Stomach (tissue), 9 donors: Measurements from ENCODE around the gene TRIM66. TPM values are rescaled to one million over a fixed set of nuclear protein-coding genes. Genes with fewer than 3 reads are reported as not detected.
A peak's percentile ranks its signal among the peaks of the same experiment; 100 is the strongest.

Source experiments
- DNase-seq, 2 donors: peaks; one replicate each; pipeline versions ENCODE4 v3.0.0 to v3.0.0-alpha.2; 2013 to 2019
- H3K27ac ChIP-seq, 5 donors: fragments of 200-600 bp in 4 of 5; sonication (generic) in 4 of 5; one replicate each; pipeline ENCODE4 v1.5.1; 2013 to 2019; ENCODE audit warnings: mild to moderate bottlenecking in 1 of 5, moderate library complexity in 1 of 5
- H3K27me3 ChIP-seq, 3 donors: fragments of 200-600 bp; sonication (generic); one replicate each; pipeline ENCODE4 v1.5.1; 2017 to 2019; ENCODE audit warnings: mixed run types in 1 of 3
- H3K36me3 ChIP-seq, 4 donors: fragments of 200-600 bp; sonication (generic); 1 replicate in 3 of 4; 2 replicates in 1 of 4; pipeline ENCODE4 v1.5.1; 2016 to 2019
- H3K4me1 ChIP-seq, 4 donors: fragments of 200-600 bp; sonication (generic); one replicate each; pipeline ENCODE4 v1.5.1; 2016 to 2019
- H3K4me3 ChIP-seq, 4 donors: fragments of 200-600 bp; sonication (generic) in 3 of 4; one replicate each; pipeline ENCODE4 v1.5.1; 2016 to 2019; ENCODE audit warnings: mild to moderate bottlenecking in 1 of 4
- H3K9me3 ChIP-seq, 4 donors: fragments of 200-600 bp; sonication (generic); one replicate each; pipeline ENCODE4 v1.5.1; 2016 to 2019
- CTCF ChIP-seq, 7 experiments: fragments of 450-650 bp in 4 of 7; fragments of 200-600 bp in 3 of 7; sonication (generic) in 3 of 7; IDR thresholded peaks; one replicate each; pipeline ENCODE4 v1.5.1; 2016 to 2019; ENCODE audit warnings: antibody characterized with exemption in 7 of 7, control low read depth in 2 of 7, mild to moderate bottlenecking in 1 of 7
- EP300 ChIP-seq: sonication (generic); formaldehyde crosslinking; IDR thresholded peaks from one replicate; pipeline ENCODE4 v1.6.1; 2017; ENCODE audit warnings: antibody characterized with exemption
- POLR2A ChIP-seq, 4 donors: fragments of 450-650 bp; IDR thresholded peaks; one replicate each; pipeline ENCODE4 v1.6.1; 2016; ENCODE audit warnings: antibody characterized with exemption in 4 of 4, control low read depth in 2 of 4, mild to moderate bottlenecking in 1 of 4, moderate library complexity in 1 of 4
- POLR2AphosphoS5 ChIP-seq, 3 donors: sonication (generic); formaldehyde crosslinking; IDR thresholded peaks; one replicate each; pipeline ENCODE4 v1.6.1; 2016; ENCODE audit warnings: antibody characterized with exemption in 3 of 3
- WGBS, 5 donors: extraction: QIAGEN DNeasy Blood & Tissue Kit in 3 of 5; methylation state at CpG; one replicate each; pipeline versions ENCODE4 v1.1.5 to v1.1.7; 2013 to 2018; 5-methylcytosine and 5-hydroxymethylcytosine counted together
- intact Hi-C: fragments of 100-400 bp; cut with DNase I; formaldehyde crosslinking; loops from one replicate; pipeline ENCODE4 v1.15.1; 2023; ENCODE audit warnings: low total_unique reads
- polyA plus RNA-seq, 3 donors: library from polyadenylated mRNA; stranded (reverse); fragments of 200-250 nt; gene quantifications; one replicate each; pipeline ENCODE4 v1.2.3, GENCODE V29; 2013
- total RNA-seq, 5 donors: library from RNA; depleted of rRNA; stranded (reverse); fragments of >200 nt; gene quantifications; one replicate each; pipeline versions ENCODE4 v1.1.0 to v1.2.3, GENCODE V29; 2014 to 2016
- donor health status: healthy with polysubstance abuse.
- donor health status: Bipolar disorder and iron deficiency.
- donor health status: healthy.

TRIM66 gene
- total and polyA plus RNA-seq, 8 donors = 0.76 to 8.7 (median 3.4) TPM

GRCh38 chr11:8697054-8697453 is 14.6 kb upstream of the TRIM66 start:
- DNase-seq = no peak
- H3K27ac ChIP-seq = peak overlapping the region in 1 of 5 donors; percentile 42
- no peak for TF ChIP-seq EP300

GRCh38 chr11:8694137-8694536 is 11.7 kb upstream of the TRIM66 start:
- peaks cover 64 to 88% (median 83%) of the 10 kb centered on the region in 4 donors for H3K36me3 ChIP-seq
- intact Hi-C loops = loop anchor here (10.0 kb wide), 1 partner anchor 121 kb away; a partner anchor contains a TSS
- 66 to 86% (median 76%) methylated on average over 5 of the region's 5 CpGs for WGBS, 5 donors
- H3K9me3 ChIP-seq = no peaks in the 10 kb centered on the region
- no peak overlapping the region for H3K4me3 ChIP-seq
- DNase-seq = no peak
- H3K27me3 ChIP-seq = no peaks in the 10 kb centered on the region
- H3K4me1 ChIP-seq = peaks cover 0 to 30% (median 9%) of the 10 kb centered on the region in 4 donors
- TF ChIP-seq POLR2A (IDR thresholded peaks at IDR 0.05) = no peak
- TF ChIP-seq EP300 = no peak
- TF ChIP-seq POLR2AphosphoS5 (IDR thresholded peaks at IDR 0.05) = no peak
- TF ChIP-seq CTCF (IDR thresholded peaks at IDR 0.05) = no peak
- peak overlapping the region in 3 of 5 donors; percentile 21 to 75 (median 58) for H3K27ac ChIP-seq

More at GRCh38 chr11:8697054-8697453, 14.6 kb upstream of the TRIM66 start:
- WGBS, 5 donors = 90 to 100% (median 93%) methylated on average over 3 of the region's 3 CpGs
- intact Hi-C loops = loop anchor here (10.0 kb wide), 1 partner anchor 118 kb away; a partner anchor contains a TSS
- H3K27me3 ChIP-seq = no peaks in the 10 kb centered on the region
- H3K36me3 ChIP-seq = peaks cover 61 to 99% (median 98%) of the 10 kb centered on the region in 4 donors
- no peaks in the 10 kb centered on the region for H3K9me3 ChIP-seq
- H3K4me3 ChIP-seq = no peak overlapping the region
- peaks cover 0 to 36% (median 25%) of the 10 kb centered on the region in 4 donors for H3K4me1 ChIP-seq

GRCh38 chr11:8693555-8693954 is 11.1 kb upstream of the TRIM66 start:
- intact Hi-C loops = loop anchor here (10.0 kb wide), 1 partner anchor 121 kb away; a partner anchor contains a TSS
- Histone ChIP-seq H3K36me3 (peaks cover 61 to 82% (median 77%) of the 10 kb centered on the region in 4 donors), H3K9me3 (no peaks in the 10 kb centered on the region), H3K4me1 (peaks cover 0 to 27% (median 7%) of the 10 kb centered on the region in 4 donors), H3K27me3 (no peaks in the 10 kb centered on the region), H3K27ac (peak overlapping the region in 3 of 5 donors; percentile 21 to 75 (median 58)), H3K4me3 (no peak overlapping the region)
- WGBS, 5 donors = 84 to 92% (median 92%) methylated on average over 7 of the region's 7 CpGs
- TF ChIP-seq POLR2A (IDR thresholded peaks at IDR 0.05) (no peak), CTCF (IDR thresholded peaks at IDR 0.05) (no peak), POLR2AphosphoS5 (IDR thresholded peaks at IDR 0.05) (no peak), EP300 (no peak)
- no peak for DNase-seq

- H3K4me1 ChIP-seq = peaks cover 5 to 32% (median 11%) of the 10 kb centered on the region in 4 donors
- H3K4me3 ChIP-seq = no peak overlapping the region
- no peak for TF ChIP-seq CTCF (IDR thresholded peaks at IDR 0.05)
- no peak for TF ChIP-seq POLR2AphosphoS5 (IDR thresholded peaks at IDR 0.05)
- TF ChIP-seq EP300 = no peak
- no peak for TF ChIP-seq POLR2A (IDR thresholded peaks at IDR 0.05)
- peaks cover 56 to 77% (median 72%) of the 10 kb centered on the region in 4 donors for H3K36me3 ChIP-seq
- no peaks in the 10 kb centered on the region for H3K27me3 ChIP-seq
- WGBS, 5 donors = 82 to 96% (median 93%) methylated on average over 6 of the region's 6 CpGs
- intact Hi-C loops = loop anchor here (10.0 kb wide), 1 partner anchor 122 kb away; a partner anchor contains a TSS
- H3K27ac ChIP-seq = peak overlapping the region in 3 of 5 donors; percentile 21 to 75 (median 58)
- H3K9me3 ChIP-seq = no peaks in the 10 kb centered on the region
- DNase-seq = no peak
These were observed 10.6 kb upstream of the TRIM66 start for GRCh38 chr11:8693010-8693551.

GRCh38 chr11:8692417-8692816 is 10.0 kb upstream of the TRIM66 start:
- Histone ChIP-seq H3K27me3 (no peaks in the 10 kb centered on the region), H3K4me1 (peaks cover 11 to 38% (median 17%) of the 10 kb centered on the region in 4 donors), H3K9me3 (no peaks in the 10 kb centered on the region), H3K27ac (peak overlapping the region in 2 of 5 donors; percentile 0 to 2), H3K36me3 (peaks cover 50 to 72% (median 66%) of the 10 kb centered on the region in 4 donors), H3K4me3 (no peak overlapping the region)
- intact Hi-C loops = loop anchor here (10.0 kb wide), 1 partner anchor 122 kb away; a partner anchor contains a TSS
- 57 to 77% (median 66%) methylated on average over 3 of the region's 3 CpGs for WGBS, 5 donors
- no peak for DNase-seq
- no peak for TF ChIP-seq CTCF (IDR thresholded peaks at IDR 0.05)
- no peak for TF ChIP-seq POLR2AphosphoS5 (IDR thresholded peaks at IDR 0.05)
- TF ChIP-seq EP300 = no peak
- no peak for TF ChIP-seq POLR2A (IDR thresholded peaks at IDR 0.05)
